K562 (cell line): ENCODE data around the gene C9orf153. TPM values are rescaled to one million over a fixed set of nuclear protein-coding genes. Genes with fewer than 3 reads are reported as not detected.

Experiments
- ATAC-seq: fragments of 200-7000 bp; cut with Tn5 transposase; 3 replicates; pipeline ENCODE4 v1.9.1; 2020; ENCODE audit warnings: moderate library complexity
- BruUV-seq: library from RNA; stranded (reverse); fragments of 400-500 nt; replicated peaks from 2 replicates; lab custom pipeline; 2021; lab: Mats Ljungman, UMichigan
- CTCF ChIA-PET: fragments of 300-600 bp; formaldehyde crosslinking; extraction: SDS; loops from one replicate; lab custom pipeline; 2021; ENCODE audit warnings: low intra/inter-chr PET ratio; lab: Yijun Ruan, JAX
- POLR2A ChIA-PET: fragments of 300-600, 350-650 bp; sonication (Branson Sonifier 250); formaldehyde crosslinking; extraction: SDS; loops from one replicate; lab custom pipeline; 2021; ENCODE audit warnings: antibody characterized with exemption, inconsistent platforms; lab: Yijun Ruan, JAX
- DNase-seq, 4 experiments: peaks; one replicate each; pipeline versions ENCODE4 v3.0.0 to v3.0.0-alpha.2; 2011 to 2018; ENCODE audit warnings: low spot score in 3 of 4, mixed read lengths in 3 of 4; ENCODE audit errors: extremely low read depth in 1 of 4
- FAIRE-seq: peaks from 2 replicates; lab custom pipeline; 2011; peaks lifted over from hg19 to GRCh38; lab: Jason Lieb, UNC
- H2AFZ ChIP-seq: 2 replicates; pipeline ENCODE4 v1.6.0; 2011; ENCODE audit warnings: low read depth, low read length, control low read depth, inconsistent platforms
- H3K27ac ChIP-seq: fragments of 200-600 bp; 3 replicates; pipeline ENCODE4 v1.8.0; 2011; ENCODE audit warnings: low read depth, mild to moderate bottlenecking, control low read depth, inconsistent platforms, low read length, moderate library complexity, mixed read lengths; ENCODE audit errors: extremely low read depth
- H3K27me3 ChIP-seq, 2 experiments: fragments of 300-600 bp in 1 of 2; 2 replicates in 1 of 2; 3 replicates in 1 of 2; pipeline versions ENCODE4 v1.6.0 to v1.8.0; 2011; ENCODE audit warnings: inconsistent platforms in 2 of 2, low read length in 2 of 2, mild to moderate bottlenecking in 1 of 2, mixed read lengths in 1 of 2, moderate library complexity in 1 of 2; ENCODE audit not compliant: control insufficient read depth in 2 of 2, insufficient read depth in 2 of 2
- H3K36me3 ChIP-seq: fragments of 300-600 bp; 3 replicates; pipeline ENCODE4 v1.8.0; 2011; ENCODE audit warnings: mild to moderate bottlenecking, low read length, inconsistent platforms; ENCODE audit not compliant: control insufficient read depth, insufficient read depth
- H3K4me1 ChIP-seq, 2 experiments: fragments of 200-600 bp in 1 of 2; replicated peaks in 1 of 2; 2 replicates in 1 of 2; 3 replicates in 1 of 2; pipeline versions ENCODE4 v1.5.1 to v1.8.0; 2011; ENCODE audit warnings: inconsistent platforms in 2 of 2, low read length in 2 of 2, mild to moderate bottlenecking in 1 of 2, mixed read lengths in 1 of 2, moderate library complexity in 1 of 2; ENCODE audit not compliant: control insufficient read depth in 2 of 2, insufficient read depth in 2 of 2
- H3K4me2 ChIP-seq: 2 replicates; pipeline ENCODE4 v1.6.1; 2011; ENCODE audit warnings: low read length, control low read depth, inconsistent platforms, mixed read lengths; ENCODE audit not compliant: insufficient read depth
- H3K4me3 ChIP-seq: fragments of 200-600 bp; sonication (generic), shearing (Covaris generic); 2 replicates; pipeline ENCODE4 v1.5.1; 2016; ENCODE audit warnings: control low read depth, inconsistent platforms
- H3K79me2 ChIP-seq: fragments of 200-600 bp; 3 replicates; pipeline ENCODE4 v1.8.0; 2011; ENCODE audit warnings: low read length, inconsistent platforms; ENCODE audit not compliant: control insufficient read depth, insufficient read depth
- H3K9ac ChIP-seq, 2 experiments: 2 replicates each; pipeline versions ENCODE4 v1.6.0 to v1.6.1; 2011; ENCODE audit warnings: low read depth in 2 of 2, low read length in 2 of 2, control low read depth in 1 of 2, inconsistent platforms in 1 of 2, mild to moderate bottlenecking in 1 of 2, mixed read lengths in 1 of 2; ENCODE audit not compliant: insufficient read depth in 1 of 2
- H3K9me1 ChIP-seq: one replicate; pipeline ENCODE4 v1.6.0; 2011; ENCODE audit warnings: inconsistent platforms, mild to moderate bottlenecking, low read length, moderate library complexity; ENCODE audit not compliant: control insufficient read depth, insufficient read depth
- H3K9me3 ChIP-seq: replicated peaks from 2 replicates; pipeline ENCODE4 v1.5.1; 2011; ENCODE audit warnings: low read depth, low read length, inconsistent platforms; ENCODE audit not compliant: control insufficient read depth, insufficient read depth
- H4K20me1 ChIP-seq: replicated peaks from 2 replicates; pipeline ENCODE4 v1.6.1; 2011; ENCODE audit warnings: low read length, inconsistent platforms, mixed read lengths; ENCODE audit not compliant: control insufficient read depth, insufficient read depth
- BRD4 ChIP-seq: fragments of 200-600 bp; sonication (generic); IDR thresholded peaks from 2 replicates; pipeline ENCODE4 v1.6.1; 2017; ENCODE audit warnings: inconsistent platforms
- CBFA2T2 ChIP-seq: fragments of 450-650 bp; conservative IDR thresholded peaks from 2 replicates; pipeline ENCODE4 v1.6.1; 2017; ENCODE audit warnings: mild to moderate bottlenecking
- CHD4 ChIP-seq: fragments of 200-600 bp; sonication (generic); IDR thresholded peaks from 3 replicates; pipeline ENCODE4 v1.6.1; 2012; ENCODE audit warnings: low read depth, mild to moderate bottlenecking, mixed read lengths, low read length, inconsistent platforms; ENCODE audit not compliant: insufficient read depth, insufficient replicate concordance, poor library complexity, severe bottlenecking
- NCOA1 ChIP-seq: fragments of 450-650 bp; IDR thresholded peaks from 2 replicates; pipeline ENCODE4 v1.6.1; 2016; ENCODE audit warnings: low read depth
- NCOA4 ChIP-seq: fragments of 450-650 bp; IDR thresholded peaks from 2 replicates; pipeline ENCODE4 v1.6.1; 2018; ENCODE audit warnings: mild to moderate bottlenecking; ENCODE audit not compliant: partially characterized antibody
- PCBP1 ChIP-seq: fragments of 200-400 bp; formaldehyde crosslinking; IDR thresholded peaks from 2 replicates; pipeline ENCODE4 v1.6.1; 2018; ENCODE audit warnings: mild to moderate bottlenecking, low read depth, low read length; ENCODE audit not compliant: poor library complexity, severe bottlenecking
- PHF20 ChIP-seq: fragments of 450-650 bp; IDR thresholded peaks from 2 replicates; pipeline ENCODE4 v1.6.1; 2018; ENCODE audit not compliant: partially characterized antibody
- PPARD ChIP-seq: fragments of 250-450 bp; sonication (Bioruptor Pico); IDR thresholded peaks from 2 replicates; pipeline ENCODE4 v1.8.0; 2022; ENCODE audit warnings: inconsistent platforms, mild to moderate bottlenecking, moderate library complexity
- RBM15 ChIP-seq: fragments of 200-400 bp; formaldehyde crosslinking; IDR thresholded peaks from 2 replicates; pipeline ENCODE4 v1.6.1; 2018; ENCODE audit warnings: mild to moderate bottlenecking, low read length, moderate library complexity; ENCODE audit not compliant: insufficient read depth
- SREBF2 ChIP-seq: sonication (generic); formaldehyde crosslinking; IDR thresholded peaks from 2 replicates; pipeline ENCODE4 v1.4.0; 2020; ENCODE audit warnings: mild to moderate bottlenecking, missing genetic modification reagents
- ZC3H8 ChIP-seq: fragments of 450-650 bp; IDR thresholded peaks from 2 replicates; pipeline ENCODE4 v1.6.1; 2017
- ZNF316 ChIP-seq: fragments of 450-650 bp; IDR thresholded peaks from 2 replicates; pipeline ENCODE4 v1.6.1; 2016
- ZNF324 ChIP-seq: fragments of 250-450 bp; sonication (Bioruptor Pico); IDR thresholded peaks from 2 replicates; pipeline ENCODE4 v1.4.0; 2020; ENCODE audit warnings: mild to moderate bottlenecking
- WGBS: fragments of 100-300 bp; shearing (Covaris generic); methylation state at CpG from one replicate; pipeline ENCODE4 v1.1.6; 2016; ENCODE audit warnings: low coverage, mixed read lengths; ENCODE audit not compliant: insufficient coverage; ENCODE audit errors: missing lambda C conversion rate; 5-methylcytosine and 5-hydroxymethylcytosine counted together
- in situ Hi-C: fragments of 300-500 bp; cut with MboI; formaldehyde crosslinking; loops from 4 replicates; pipeline ENCODE4 v1.15.0; 2018; ENCODE audit warnings: inconsistent platforms, mixed read lengths
- intact Hi-C: fragments of 100-400 bp; cut with micrococcal nuclease; formaldehyde crosslinking; loops from 2 replicates; pipeline ENCODE4 v1.14.2; 2022
- polyA plus RNA-seq, 8 experiments: library from polyadenylated mRNA; depleted of rRNA in 4 of 8; stranded (reverse) in 5 of 8; unstranded in 3 of 8; fragments of >200 nt; fragmentation: Nextera tagmentation in 2 of 8; fragmentation: Illumina TruSeq in 1 of 8; extraction: Ambion mirVana in 2 of 8; extraction: Trizol in 1 of 8; gene quantifications; 2 replicates each; pipeline versions ENCODE4 v1.2.1 to v1.2.3, GENCODE V29; 2011 to 2014; ENCODE audit warnings: inconsistent platforms in 1 of 8, missing spikeins in 1 of 8
- total RNA-seq, 7 experiments: library from RNA; depleted of rRNA in 6 of 7; stranded (reverse); fragments of >200 nt in 6 of 7; fragmentation: Illumina TruSeq in 2 of 7; extraction: Trizol in 2 of 7; gene quantifications; 2 replicates each; pipeline versions ENCODE4 v1.2.1 to v1.2.3, GENCODE V29; 2011 to 2021; ENCODE audit warnings: low replicate concordance in 1 of 7
- TF ChIP-seq, protein P1 (sequence below): fragments of 450-650 bp; IDR thresholded peaks from 2 replicates; pipeline ENCODE4 v1.6.1; 2017; ENCODE audit warnings: antibody characterized with exemption, mild to moderate bottlenecking
- TF ChIP-seq, protein P2 (sequence below), 2 experiments: fragments of 250-450 bp in 1 of 2; fragments of 450-650 bp in 1 of 2; sonication (Bioruptor Pico) in 1 of 2; IDR thresholded peaks; 2 replicates each; pipeline versions ENCODE4 v1.6.1 to v1.8.0; 2016 to 2021; ENCODE audit warnings: mild to moderate bottlenecking in 2 of 2, moderate library complexity in 2 of 2, missing compliant biosample characterization in 1 of 2, missing genetic modification characterization in 1 of 2

The C9orf153 gene
- total and polyA plus RNA-seq, 9 of the 15 experiments (the other 6 are each of a cell fraction or from before 2014, with no cell fraction given): 0.07 to 1.2 (median 0.11) TPM; not detected in 5

DNA sequence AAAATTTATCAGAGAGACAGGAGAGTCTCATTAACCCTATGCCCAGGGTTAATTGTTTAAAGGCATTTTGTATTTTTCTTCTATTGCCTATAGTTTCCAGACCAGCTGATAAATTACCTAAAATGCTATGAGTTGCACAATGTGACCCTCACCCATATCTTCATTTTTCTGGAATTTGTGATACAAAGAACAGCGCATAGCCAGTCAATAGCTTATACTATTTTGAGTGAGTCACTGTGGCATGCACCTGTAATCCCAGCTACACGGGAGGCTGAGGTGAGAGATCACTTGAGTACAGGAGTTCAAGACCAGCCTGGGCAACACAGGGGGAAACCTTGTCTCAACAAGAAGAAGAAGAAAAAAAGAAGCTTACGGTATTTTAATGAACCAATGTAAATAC, 2.8 kb downstream of the C9orf153 start:
- Histone ChIP-seq H3K79me2 (no peaks in the 10 kb centered on the region), H3K4me3 (no peak overlapping the region), H3K4me1 (no peaks in the 10 kb centered on the region), H3K9me3 (no peaks in the 10 kb centered on the region), H3K9ac (no peak overlapping the region), H3K27ac (no peak overlapping the region), H3K36me3 (no peaks in the 10 kb centered on the region), H3K27me3 (no peaks in the 10 kb centered on the region), H3K4me2 (no peak overlapping the region), H4K20me1 (no peaks in the 10 kb centered on the region), H2AFZ (no peak overlapping the region), H3K9me1 (no peaks in the 10 kb centered on the region)
- ChIA-PET POLR2A (interaction anchor here (0.9 kb wide), 1 partner anchor 14 kb away, joined by 3 read pairs; no protein-coding TSS in a partner anchor), CTCF (no interaction called here)
- in situ Hi-C loops: no loop called here
- no peak for FAIRE-seq
- no TSS peak for BruUV-seq
- ATAC-seq: no peak
- intact Hi-C loops: no loop called here
- WGBS: 57% methylated on average over 3 of the region's 3 CpGs
- no peak for DNase-seq
- TF ChIP-seq RBM15: no peak
- TF ChIP-seq ZNF324 (CRISPR knock-in tag): no peak
- no peak for TF ChIP-seq NCOA4
- no peak for TF ChIP-seq PCBP1
- TF ChIP-seq, protein P1, sequence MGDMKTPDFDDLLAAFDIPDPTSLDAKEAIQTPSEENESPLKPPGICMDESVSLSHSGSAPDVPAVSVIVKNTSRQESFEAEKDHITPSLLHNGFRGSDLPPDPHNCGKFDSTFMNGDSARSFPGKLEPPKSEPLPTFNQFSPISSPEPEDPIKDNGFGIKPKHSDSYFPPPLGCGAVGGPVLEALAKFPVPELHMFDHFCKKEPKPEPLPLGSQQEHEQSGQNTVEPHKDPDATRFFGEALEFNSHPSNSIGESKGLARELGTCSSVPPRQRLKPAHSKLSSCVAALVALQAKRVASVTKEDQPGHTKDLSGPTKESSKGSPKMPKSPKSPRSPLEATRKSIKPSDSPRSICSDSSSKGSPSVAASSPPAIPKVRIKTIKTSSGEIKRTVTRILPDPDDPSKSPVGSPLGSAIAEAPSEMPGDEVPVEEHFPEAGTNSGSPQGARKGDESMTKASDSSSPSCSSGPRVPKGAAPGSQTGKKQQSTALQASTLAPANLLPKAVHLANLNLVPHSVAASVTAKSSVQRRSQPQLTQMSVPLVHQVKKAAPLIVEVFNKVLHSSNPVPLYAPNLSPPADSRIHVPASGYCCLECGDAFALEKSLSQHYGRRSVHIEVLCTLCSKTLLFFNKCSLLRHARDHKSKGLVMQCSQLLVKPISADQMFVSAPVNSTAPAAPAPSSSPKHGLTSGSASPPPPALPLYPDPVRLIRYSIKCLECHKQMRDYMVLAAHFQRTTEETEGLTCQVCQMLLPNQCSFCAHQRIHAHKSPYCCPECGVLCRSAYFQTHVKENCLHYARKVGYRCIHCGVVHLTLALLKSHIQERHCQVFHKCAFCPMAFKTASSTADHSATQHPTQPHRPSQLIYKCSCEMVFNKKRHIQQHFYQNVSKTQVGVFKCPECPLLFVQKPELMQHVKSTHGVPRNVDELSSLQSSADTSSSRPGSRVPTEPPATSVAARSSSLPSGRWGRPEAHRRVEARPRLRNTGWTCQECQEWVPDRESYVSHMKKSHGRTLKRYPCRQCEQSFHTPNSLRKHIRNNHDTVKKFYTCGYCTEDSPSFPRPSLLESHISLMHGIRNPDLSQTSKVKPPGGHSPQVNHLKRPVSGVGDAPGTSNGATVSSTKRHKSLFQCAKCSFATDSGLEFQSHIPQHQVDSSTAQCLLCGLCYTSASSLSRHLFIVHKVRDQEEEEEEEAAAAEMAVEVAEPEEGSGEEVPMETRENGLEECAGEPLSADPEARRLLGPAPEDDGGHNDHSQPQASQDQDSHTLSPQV: no peak
- no peak for TF ChIP-seq NCOA1
- TF ChIP-seq ZNF316: no peak
- TF ChIP-seq SREBF2: no peak
- no peak for TF ChIP-seq PHF20
- TF ChIP-seq BRD4: no peak
- no peak for TF ChIP-seq CBFA2T2
- TF ChIP-seq PPARD: no peak
- TF ChIP-seq, protein P2, sequence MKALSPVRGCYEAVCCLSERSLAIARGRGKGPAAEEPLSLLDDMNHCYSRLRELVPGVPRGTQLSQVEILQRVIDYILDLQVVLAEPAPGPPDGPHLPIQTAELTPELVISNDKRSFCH (CRISPR knock-in tag; IDR thresholded peaks at IDR 0.05): no peak
- TF ChIP-seq, protein P2 (tag; IDR thresholded peaks at IDR 0.05): no peak
- no peak for TF ChIP-seq ZC3H8
- TF ChIP-seq CHD4: no peak
